GM21447 (cell line): ENCODE results near the gene GDF10.

ENCODE experiments used
- ATAC-seq: cut with Tn5 transposase; IDR thresholded peaks from one replicate; pipeline ENCODE4 v1.9.1; 2021; ENCODE audit not compliant: unreplicated experiment

Gene GDF10

GRCh38 chr10:47311932-47312662, 12.1 kb downstream of the GDF10 start:
- peak; percentile 63 for ATAC-seq

DNA sequence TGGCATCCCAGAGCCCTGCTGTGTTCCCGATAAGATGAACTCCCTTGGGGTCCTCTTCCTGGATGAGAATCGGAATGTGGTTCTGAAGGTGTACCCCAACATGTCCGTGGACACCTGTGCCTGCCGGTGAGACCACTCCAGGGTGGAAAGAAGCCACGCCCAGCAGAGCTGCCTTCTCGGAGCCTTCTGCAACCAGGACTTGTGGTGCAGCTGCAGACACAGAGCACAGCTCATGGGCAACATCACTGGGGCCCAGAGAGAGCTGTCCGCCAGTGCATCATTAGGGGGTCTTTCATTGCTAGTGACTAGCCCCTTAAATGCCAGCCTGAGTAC, 12.6 kb downstream of the GDF10 start:
- no peak for ATAC-seq

GRCh38 chr10:47314416-47314970, 14.5 kb downstream of the GDF10 start:
- ATAC-seq = no peak

DNA sequence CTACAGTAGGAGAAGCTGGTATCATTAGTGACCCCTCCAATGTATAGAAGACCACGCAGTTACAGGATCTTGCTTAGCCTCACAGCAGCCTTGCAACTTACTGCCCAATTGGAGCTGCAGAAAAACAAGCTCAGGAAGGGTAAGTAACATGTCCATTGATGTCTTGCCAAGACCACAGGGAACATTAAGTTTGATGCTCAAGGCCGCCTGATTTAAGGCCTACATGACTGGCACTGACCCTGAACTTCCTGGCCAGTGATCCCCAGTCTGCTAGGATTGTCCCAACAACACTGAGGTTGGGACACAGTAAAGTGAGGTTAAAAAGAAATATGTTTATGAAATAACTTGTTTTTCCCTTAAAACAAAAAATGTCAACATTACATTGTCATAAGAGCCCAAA, 15.4 kb downstream of the GDF10 start:
- no peak for ATAC-seq

DNA sequence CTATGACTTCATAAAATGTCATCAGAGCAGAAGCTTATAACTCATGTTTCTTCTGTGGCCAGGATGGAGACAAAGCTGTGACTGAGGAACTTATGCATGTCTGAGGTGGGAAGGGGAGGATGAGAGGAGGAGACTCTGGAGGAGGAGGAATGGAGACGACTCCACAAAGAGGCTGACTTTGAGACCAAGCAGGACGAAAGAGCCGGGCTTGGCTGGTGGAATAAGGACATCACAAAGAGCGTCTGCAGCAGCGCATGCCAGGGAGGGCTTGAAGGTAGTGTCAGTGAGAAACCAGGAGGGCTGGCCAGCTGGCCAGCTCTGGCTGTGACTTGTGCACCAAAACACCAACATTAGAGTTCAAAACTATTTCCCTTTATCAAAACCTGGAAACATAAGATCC, 16.1 kb downstream of the GDF10 start:
- ATAC-seq = no peak

GRCh38 chr10:47317251-47317650, 17.3 kb downstream of the GDF10 start:
- no peak for ATAC-seq

- no peak for ATAC-seq
These were observed 18.7 kb downstream of the GDF10 start for GRCh38 chr10:47318706-47319105.

- ATAC-seq = no peak
These were observed 19.8 kb downstream of the GDF10 start for GRCh38 chr10:47319784-47320183.

- ATAC-seq = no peak
These were observed 20.8 kb downstream of the GDF10 start for GRCh38 chr10:47320812-47321211.

DNA sequence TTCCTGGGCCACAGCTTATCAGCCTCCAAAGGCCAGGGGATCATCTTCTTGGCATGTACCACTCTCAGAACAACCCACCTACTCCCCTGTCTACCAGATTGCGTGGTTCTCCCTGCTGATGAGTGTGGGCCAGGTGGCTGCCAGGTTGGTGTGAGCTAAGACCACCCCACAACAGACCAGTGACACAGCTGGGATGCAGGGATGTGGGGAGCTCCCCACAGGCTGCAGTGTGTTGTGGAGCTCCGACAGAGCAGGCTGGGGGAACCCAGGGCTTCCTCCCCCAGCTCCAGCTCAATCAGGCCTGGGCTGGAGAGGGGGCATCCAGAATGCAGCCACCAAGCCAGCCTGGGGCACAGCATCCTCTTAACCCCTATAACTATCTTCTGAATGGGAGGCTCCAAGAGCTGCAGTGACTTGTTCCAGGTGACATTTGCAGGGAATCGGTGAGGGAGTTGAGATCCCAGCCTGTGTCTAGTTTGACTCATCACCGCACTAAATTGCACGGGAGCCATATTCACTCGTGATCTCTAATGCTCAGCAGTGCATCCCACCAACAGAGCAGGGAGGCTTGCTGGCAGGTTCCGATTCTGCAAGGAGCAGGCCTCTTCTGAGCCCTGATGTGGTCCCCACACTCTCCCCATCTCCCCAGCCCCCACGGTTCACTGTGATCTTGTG, 21.7 kb downstream of the GDF10 start:
- no peak for ATAC-seq

DNA sequence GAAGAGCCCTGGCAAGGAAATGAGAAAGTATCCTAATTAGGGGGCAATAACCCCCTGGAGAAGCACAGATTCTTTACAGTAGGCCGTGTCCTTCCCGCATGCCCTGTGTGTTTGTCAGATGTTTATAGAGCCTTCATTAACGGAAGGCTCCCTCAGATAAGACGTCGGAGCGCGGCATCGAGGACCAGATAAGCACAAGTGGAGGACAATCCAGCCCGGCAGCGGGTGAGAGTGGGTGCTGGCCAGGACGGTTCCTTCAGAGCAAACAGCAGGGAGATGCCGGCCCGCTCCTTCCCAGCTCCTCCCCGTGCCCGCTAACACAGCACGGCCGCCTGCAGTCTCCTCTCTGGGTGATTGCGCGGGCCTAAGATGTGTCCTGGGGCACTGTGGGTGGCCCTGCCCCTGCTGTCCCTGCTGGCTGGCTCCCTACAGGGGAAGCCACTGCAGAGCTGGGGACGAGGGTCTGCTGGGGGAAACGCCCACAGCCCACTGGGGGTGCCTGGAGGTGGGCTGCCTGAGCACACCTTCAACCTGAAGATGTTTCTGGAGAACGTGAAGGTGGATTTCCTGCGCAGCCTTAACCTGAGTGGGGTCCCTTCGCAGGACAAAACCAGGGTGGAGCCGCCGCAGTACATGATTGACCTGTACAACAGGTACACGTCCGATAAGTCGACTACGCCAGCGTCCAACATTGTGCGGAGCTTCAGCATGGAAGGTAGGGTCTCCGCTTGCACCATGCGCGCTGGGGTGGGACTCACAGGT, 22.5 kb downstream of the GDF10 start, which contains the start of gene GDF2:
Gene GDF2 (plus strand): TSS at position 155 of the 762 bp plus-strand sequence. CDS start 215 bp downstream, at position 370.
- no peak for ATAC-seq

DNA sequence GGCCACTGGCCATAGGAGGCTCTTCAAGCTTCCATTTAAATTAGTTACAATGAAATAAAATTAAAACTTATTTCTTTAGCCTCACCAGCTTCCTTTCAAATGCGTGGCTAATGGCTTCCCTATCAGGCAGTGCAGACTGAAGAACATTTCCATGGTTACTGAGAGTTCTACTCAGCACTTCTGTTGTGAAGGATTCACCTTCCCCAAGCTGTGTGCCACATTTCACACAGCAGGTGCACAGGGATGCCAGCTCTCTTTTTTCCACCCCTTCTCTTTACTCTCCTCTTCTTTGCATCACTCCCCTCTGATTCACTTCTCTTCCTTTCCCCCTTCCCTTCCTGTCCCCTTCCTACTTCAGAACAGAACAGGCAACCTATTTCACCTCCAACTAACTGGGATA, 23.1 kb downstream of the GDF10 start:
- no peak for ATAC-seq

- no peak for ATAC-seq
These were observed 23.8 kb downstream of the GDF10 start for GRCh38 chr10:47323636-47324296.

- no peak for ATAC-seq
These were observed 25.6 kb downstream of the GDF10 start for GRCh38 chr10:47325303-47326291.

DNA sequence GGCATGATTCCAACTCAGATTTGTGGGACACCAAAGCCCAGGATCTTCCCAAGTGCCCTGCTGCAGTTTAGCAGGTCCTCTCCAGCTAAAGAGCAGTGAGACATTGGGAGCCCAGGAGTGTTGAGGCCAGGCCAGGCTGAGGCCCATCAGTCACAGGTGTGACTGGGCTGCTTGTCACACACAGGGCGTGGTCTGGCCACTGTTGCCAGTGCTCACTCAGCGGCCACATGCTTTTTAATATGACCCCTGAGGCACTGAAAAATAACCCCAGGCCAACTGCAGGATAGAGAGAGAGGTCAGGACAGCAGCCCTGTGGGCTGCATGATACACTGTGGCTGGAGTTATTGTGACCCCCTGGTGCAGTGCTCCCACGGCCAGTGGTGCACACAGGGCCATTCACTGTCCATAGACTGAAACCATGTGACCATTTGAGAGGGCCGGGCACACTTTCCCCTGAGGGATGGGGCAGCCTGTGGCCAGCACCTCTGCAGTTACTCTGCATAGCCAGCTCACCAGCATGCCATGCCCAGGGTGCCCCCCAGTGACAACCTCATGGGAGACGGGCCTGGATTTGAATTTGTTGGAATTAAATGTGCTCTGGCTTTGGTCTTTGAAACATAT, 26.4 kb downstream of the GDF10 start:
- ATAC-seq = no peak

DNA sequence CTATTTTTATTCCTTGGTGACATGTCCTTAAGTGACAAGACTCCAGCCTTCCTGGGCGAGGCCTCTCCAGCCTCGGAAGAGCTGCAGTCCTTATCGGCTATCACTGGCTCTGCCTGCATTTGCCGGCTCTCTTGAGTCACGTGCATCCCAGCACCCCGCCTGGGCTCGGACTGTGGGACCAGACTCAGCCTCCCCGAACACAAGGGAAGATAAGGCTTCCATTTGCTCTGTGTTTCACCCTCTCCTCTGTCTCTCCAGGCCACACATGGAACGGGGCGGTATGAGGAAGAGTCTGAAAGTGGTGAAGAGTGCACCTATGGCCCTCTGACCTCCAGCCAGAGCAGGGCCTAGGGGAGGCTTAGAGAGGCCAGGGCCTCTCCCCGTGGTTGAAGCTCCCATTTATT, 26.9 kb downstream of the GDF10 start:
- no peak for ATAC-seq

DNA sequence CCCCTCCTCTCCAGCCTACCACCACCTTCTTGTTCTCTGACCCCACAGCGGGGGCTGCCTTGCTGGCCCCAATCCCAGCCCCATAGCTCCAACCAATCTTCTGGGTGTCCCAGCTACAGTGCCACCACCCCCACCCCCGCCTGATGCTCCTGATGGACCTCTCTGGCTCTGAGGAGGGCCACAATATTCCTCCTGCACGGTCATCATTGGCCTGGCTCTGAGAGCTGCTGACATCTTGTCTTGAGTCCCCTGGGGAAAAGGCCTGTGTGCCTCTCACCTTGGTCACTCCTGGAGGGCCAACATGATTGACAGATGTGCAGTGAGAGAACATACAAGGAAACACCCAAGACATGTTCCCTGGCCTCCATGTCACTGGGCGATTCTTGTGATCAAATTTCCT, 29.9 kb downstream of the GDF10 start:
- ATAC-seq = no peak

DNA sequence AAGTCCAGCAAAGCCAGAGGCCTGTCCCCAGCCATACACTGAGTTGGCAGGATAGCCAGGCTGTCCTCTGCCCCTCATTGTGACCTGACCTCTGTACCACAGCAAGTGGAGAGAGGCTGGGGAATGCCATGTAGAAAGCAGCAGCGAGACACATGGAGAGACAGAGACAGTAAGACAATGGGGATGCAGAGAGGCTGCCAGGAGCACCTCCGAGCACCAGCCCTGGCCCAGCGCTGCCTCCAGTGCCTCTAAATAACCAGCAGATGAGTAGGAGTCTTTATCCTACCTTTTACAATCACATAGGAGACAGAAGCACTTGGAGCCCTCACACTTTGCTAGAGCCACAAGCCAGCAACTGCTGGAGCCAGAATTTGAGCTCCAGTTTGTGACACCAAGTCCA, 30.4 kb downstream of the GDF10 start:
- no peak for ATAC-seq

- no peak for ATAC-seq
These were observed 30.8 kb downstream of the GDF10 start for GRCh38 chr10:47330804-47331203.

DNA sequence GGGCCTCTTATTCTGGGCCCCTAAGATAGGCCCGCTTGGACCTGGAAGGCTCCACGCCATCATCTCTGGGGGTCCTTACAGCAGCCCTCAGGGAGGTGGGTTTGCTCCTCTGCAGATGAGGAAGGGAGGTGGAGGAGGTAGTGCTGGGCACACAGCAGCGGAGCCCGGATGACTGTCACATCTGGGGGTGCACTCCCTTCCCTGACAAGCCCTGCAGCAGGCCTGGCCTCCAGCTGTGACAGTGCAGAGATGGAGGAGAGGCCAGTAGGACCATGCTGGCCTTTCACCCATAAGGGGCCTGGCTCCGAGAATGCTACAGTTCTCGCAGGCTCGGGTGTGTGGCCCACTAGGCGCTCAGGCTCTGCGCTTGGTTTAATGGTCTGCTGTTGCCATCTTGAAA, 31.5 kb downstream of the GDF10 start:
- ATAC-seq = no peak
